Measurements from ENCODE around the gene MARVELD2.

The MARVELD2 gene

DNA sequence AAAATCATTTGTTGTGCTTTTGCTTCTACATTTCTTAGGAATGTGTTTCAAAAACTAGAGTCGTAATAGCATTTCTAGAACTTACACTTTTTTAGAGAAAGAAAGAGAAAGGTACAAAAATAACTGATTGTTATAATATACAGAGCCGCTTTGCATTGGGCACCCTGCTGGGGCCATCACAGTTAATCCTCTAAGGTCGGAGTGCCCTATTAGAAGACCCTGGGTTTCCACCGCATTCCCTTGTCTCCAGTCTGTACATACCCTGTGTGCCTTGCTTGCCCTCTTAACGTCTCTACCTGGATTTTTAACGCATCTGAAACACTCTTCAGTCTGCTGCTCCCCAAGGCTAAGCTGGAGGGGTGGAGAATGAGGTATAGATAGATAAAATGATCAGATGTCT is 1.3 kb downstream of the MARVELD2 start:
- WGBS (ENCODE audit: extremely low coverage, insufficient coverage, low lambda C conversion rate), result no CpG with 5 or more reads among the region's 6 CpGs
- no peak overlapping the region for H4K8ac ChIP-seq (ENCODE audit: low read depth, low read length)
- no peak overlapping the region for H2BK120ac ChIP-seq (ENCODE audit: low read depth, low read length)
- no peak overlapping the region for H2AK5ac ChIP-seq (ENCODE audit: low read length)
- H2BK5ac ChIP-seq (ENCODE audit: low read length), result no peak overlapping the region
- peak overlapping the region; percentile 13 for H3K4me2 ChIP-seq (ENCODE audit: low read length)
- H3K36me3 ChIP-seq (ENCODE audit: control insufficient read depth, insufficient read depth, low read length), result peaks cover 6% of the 10 kb centered on the region
- H3K9ac ChIP-seq (ENCODE audit: low read length), result peak overlapping the region; percentile 23
- H3K79me1 ChIP-seq (ENCODE audit: low read length), result peaks cover 1% of the 10 kb centered on the region
- peaks cover 3% of the 10 kb centered on the region for H3K79me2 ChIP-seq (ENCODE audit: control insufficient read depth, insufficient read depth, low read length)
- no peak overlapping the region for H3K18ac ChIP-seq (ENCODE audit: low read length)
- H3K4ac ChIP-seq (ENCODE audit: low read depth, low read length), result no peak overlapping the region
- H3K23ac ChIP-seq (ENCODE audit: low read length), result no peak overlapping the region
- no peak overlapping the region for H3K56ac ChIP-seq (ENCODE audit: low read length)
- peak; percentile 44 for DNase-seq
- no peaks in the 10 kb centered on the region for H3K27me3 ChIP-seq (ENCODE audit: insufficient read depth, low read length, poor library complexity)
- no peak overlapping the region for H2BK15ac ChIP-seq (replicated peaks; ENCODE audit: low read depth)
- no peak overlapping the region for H3K4me3 ChIP-seq (ENCODE audit: low read length)
- no peak overlapping the region for H4K5ac ChIP-seq (ENCODE audit: low read length)
- H3K27ac ChIP-seq (ENCODE audit: low read depth, low read length), result no peak overlapping the region
- peaks cover 2% of the 10 kb centered on the region for H3K4me1 ChIP-seq (ENCODE audit: control insufficient read depth, low read depth, low read length)

DNA sequence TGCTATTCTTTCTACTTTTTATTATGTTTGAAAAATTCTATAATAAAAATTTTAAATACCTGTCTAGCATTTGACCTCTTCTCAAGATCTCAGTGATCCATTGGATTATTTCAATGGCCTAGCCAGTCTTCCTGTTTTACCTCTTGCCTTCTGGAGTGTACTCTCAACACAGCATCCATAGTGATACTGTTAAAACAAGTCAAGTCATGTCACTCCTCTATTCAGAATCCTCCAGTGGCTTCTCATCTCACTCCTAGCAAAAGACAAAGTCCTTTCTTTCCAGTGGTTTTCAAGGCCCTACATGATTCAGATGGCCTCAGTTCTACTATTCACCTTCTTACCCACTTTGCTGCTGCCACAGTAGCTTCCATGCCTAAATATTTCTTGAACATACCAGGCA is 1.8 kb downstream of the MARVELD2 start:
- no peak for DNase-seq
- no peak overlapping the region for H2BK5ac ChIP-seq (ENCODE audit: low read length)
- H3K18ac ChIP-seq (ENCODE audit: low read length), result no peak overlapping the region
- no peak overlapping the region for H2BK120ac ChIP-seq (ENCODE audit: low read depth, low read length)
- H3K4me3 ChIP-seq (ENCODE audit: low read length), result no peak overlapping the region
- H3K79me2 ChIP-seq (ENCODE audit: control insufficient read depth, insufficient read depth, low read length), result peaks cover 3% of the 10 kb centered on the region
- H3K79me1 ChIP-seq (ENCODE audit: low read length), result peaks cover 1% of the 10 kb centered on the region
- H4K8ac ChIP-seq (ENCODE audit: low read depth, low read length), result no peak overlapping the region
- no peak overlapping the region for H2AK5ac ChIP-seq (ENCODE audit: low read length)
- H4K5ac ChIP-seq (ENCODE audit: low read length), result no peak overlapping the region
- no peak overlapping the region for H3K9ac ChIP-seq (ENCODE audit: low read length)
- H3K4me1 ChIP-seq (ENCODE audit: control insufficient read depth, low read depth, low read length), result peaks cover 2% of the 10 kb centered on the region
- peak overlapping the region; percentile 81 for H3K23ac ChIP-seq (ENCODE audit: low read length)
- H3K4me2 ChIP-seq (ENCODE audit: low read length), result no peak overlapping the region
- no peaks in the 10 kb centered on the region for H3K27me3 ChIP-seq (ENCODE audit: insufficient read depth, low read length, poor library complexity)
- peak overlapping the region; percentile 47 for H3K56ac ChIP-seq (ENCODE audit: low read length)
- no peak overlapping the region for H2BK15ac ChIP-seq (replicated peaks; ENCODE audit: low read depth)
- H3K36me3 ChIP-seq (ENCODE audit: control insufficient read depth, insufficient read depth, low read length), result peaks cover 4% of the 10 kb centered on the region
- no peak overlapping the region for H3K4ac ChIP-seq (ENCODE audit: low read depth, low read length)
- no peak overlapping the region for H3K27ac ChIP-seq (ENCODE audit: low read depth, low read length)

DNA sequence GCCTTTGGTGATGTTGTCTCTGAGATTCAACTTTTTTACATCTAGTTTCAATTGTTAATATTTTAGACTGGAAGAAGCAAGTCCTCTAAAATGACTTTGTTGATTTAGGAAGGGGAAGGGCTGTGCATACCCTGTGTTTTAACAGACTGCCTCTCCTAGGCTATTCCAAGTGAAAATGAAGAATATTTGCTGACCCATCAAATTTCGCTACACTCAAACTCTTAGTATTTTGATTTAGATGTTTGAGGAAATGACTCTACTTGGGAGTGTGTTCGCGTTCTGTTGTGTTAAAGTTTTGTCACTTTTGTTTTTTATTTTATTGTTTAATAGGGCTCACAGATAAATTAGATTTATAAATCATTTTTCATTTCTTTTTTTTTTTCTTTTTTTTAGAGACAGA is 3.6 kb downstream of the MARVELD2 start:
- Histone ChIP-seq H3K9ac (ENCODE audit: low read length) (no peak overlapping the region), H3K56ac (ENCODE audit: low read length) (no peak overlapping the region), H3K79me1 (ENCODE audit: low read length) (peaks cover 1% of the 10 kb centered on the region), H2BK120ac (ENCODE audit: low read depth, low read length) (no peak overlapping the region), H4K5ac (ENCODE audit: low read length) (no peak overlapping the region), H3K4me3 (ENCODE audit: low read length) (no peak overlapping the region), H3K18ac (ENCODE audit: low read length) (no peak overlapping the region), H2AK5ac (ENCODE audit: low read length) (no peak overlapping the region), H3K79me2 (ENCODE audit: control insufficient read depth, insufficient read depth, low read length) (peaks cover 3% of the 10 kb centered on the region), H2BK15ac (replicated peaks; ENCODE audit: low read depth) (no peak overlapping the region), H3K4me2 (ENCODE audit: low read length) (no peak overlapping the region), H3K27ac (ENCODE audit: low read depth, low read length) (no peak overlapping the region), H3K27me3 (ENCODE audit: insufficient read depth, low read length, poor library complexity) (no peaks in the 10 kb centered on the region), H4K8ac (ENCODE audit: low read depth, low read length) (no peak overlapping the region), H3K4ac (ENCODE audit: low read depth, low read length) (no peak overlapping the region), H3K4me1 (ENCODE audit: control insufficient read depth, low read depth, low read length) (peaks cover 2% of the 10 kb centered on the region), H2BK5ac (ENCODE audit: low read length) (no peak overlapping the region), H3K36me3 (ENCODE audit: control insufficient read depth, insufficient read depth, low read length) (peaks cover 4% of the 10 kb centered on the region), H3K23ac (ENCODE audit: low read length) (no peak overlapping the region)
- DNase-seq, result no peak
- no CpG with 5 or more reads among the region's 3 CpGs for WGBS (ENCODE audit: extremely low coverage, insufficient coverage, low lambda C conversion rate)

DNA sequence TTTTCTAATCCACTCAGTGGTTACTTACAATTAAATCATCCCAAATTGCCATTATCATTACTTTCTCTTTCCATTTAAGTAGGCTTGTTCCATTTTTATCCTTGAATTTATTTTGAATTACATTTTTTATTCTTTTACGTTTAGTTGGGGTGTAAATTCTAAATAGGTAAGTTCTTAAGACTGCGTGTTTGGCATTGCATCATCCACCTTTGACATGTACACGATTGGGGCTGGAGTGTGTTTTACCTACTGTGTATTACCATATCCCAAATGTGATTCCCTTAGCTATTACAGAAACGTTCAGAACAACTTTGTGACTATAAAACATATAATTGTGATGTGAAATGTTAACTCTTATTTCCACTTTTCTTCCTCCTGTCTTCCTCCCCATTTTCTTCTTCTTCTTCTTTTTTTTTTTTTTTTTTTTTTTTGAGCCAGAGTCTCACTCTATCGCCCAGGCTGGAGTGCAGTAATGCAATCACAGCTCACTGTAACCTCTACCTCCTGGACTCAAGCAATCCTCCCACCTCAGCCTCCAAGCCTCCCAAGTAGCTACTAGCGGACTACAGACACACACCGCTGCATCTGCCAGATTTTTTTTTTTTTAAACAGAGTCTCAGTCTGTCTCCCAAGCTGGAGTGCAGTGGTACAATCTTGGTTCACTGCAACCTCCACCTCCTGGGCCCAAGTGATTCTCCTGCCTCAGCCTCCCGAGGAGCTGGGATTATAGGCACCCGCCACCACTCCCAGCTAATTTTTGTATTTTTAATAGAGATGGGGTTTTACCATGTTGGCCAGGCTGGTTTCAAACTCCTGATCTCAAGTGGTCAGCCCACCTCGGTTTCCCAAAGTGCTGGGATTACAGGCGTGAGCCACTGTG is 16.7 kb downstream of the MARVELD2 start:
- Histone ChIP-seq H3K56ac (ENCODE audit: low read length) (no peak overlapping the region), H3K27me3 (ENCODE audit: insufficient read depth, low read length, poor library complexity) (no peaks in the 10 kb centered on the region), H3K79me2 (ENCODE audit: control insufficient read depth, insufficient read depth, low read length) (no peaks in the 10 kb centered on the region), H4K8ac (ENCODE audit: low read depth, low read length) (no peak overlapping the region), H2BK120ac (ENCODE audit: low read depth, low read length) (no peak overlapping the region), H3K4me3 (ENCODE audit: low read length) (no peak overlapping the region), H3K36me3 (ENCODE audit: control insufficient read depth, insufficient read depth, low read length) (no peaks in the 10 kb centered on the region), H3K4ac (ENCODE audit: low read depth, low read length) (no peak overlapping the region), H2BK15ac (replicated peaks; ENCODE audit: low read depth) (no peak overlapping the region), H3K79me1 (ENCODE audit: low read length) (peaks cover 1% of the 10 kb centered on the region), H3K27ac (ENCODE audit: low read depth, low read length) (no peak overlapping the region), H3K4me1 (ENCODE audit: control insufficient read depth, low read depth, low read length) (no peaks in the 10 kb centered on the region), H3K18ac (ENCODE audit: low read length) (no peak overlapping the region), H3K9ac (ENCODE audit: low read length) (no peak overlapping the region), H2AK5ac (ENCODE audit: low read length) (no peak overlapping the region), H4K5ac (ENCODE audit: low read length) (no peak overlapping the region), H3K23ac (ENCODE audit: low read length) (no peak overlapping the region), H3K4me2 (ENCODE audit: low read length) (no peak overlapping the region), H2BK5ac (ENCODE audit: low read length) (no peak overlapping the region)
- DNase-seq, result no peak
- no CpG with 5 or more reads among the region's 11 CpGs for WGBS (ENCODE audit: extremely low coverage, insufficient coverage, low lambda C conversion rate)

DNA sequence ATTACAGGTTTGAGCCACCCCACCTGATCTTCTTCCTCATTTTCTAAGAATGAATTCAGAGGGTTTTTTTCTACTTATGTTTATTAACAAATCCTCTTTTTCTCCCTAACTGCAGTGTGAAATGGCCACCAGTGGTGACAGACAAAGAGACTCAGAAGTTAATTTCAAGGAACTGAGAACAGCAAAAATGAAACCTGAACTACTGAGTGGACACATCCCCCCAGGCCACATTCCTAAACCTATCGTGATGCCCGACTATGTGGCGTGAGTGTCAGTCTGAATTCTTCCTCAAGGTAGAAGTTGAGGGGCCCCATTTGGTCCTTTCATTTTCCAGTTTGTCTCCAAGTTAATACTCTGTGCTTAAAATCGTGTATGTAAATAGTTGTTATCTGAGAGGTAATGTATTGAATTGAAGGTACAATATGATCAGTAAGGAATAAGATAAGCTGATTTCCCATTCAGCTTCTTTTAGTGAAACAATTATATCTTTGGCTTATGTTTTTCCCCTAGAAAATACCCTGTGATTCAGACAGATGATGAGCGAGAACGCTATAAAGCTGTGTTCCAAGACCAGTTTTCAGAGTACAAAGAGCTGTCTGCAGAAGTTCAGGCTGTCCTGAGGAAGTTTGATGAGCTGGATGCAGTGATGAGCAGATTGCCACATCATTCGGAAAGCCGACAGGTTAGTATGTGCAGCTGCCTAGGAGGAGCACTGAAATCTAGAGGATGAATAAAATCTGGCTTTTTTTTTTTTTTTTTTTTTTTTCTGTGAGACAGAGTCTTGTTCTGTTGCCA is 17.7 kb downstream of the MARVELD2 start:
- DNase-seq, result no peak
- no CpG with 5 or more reads among the region's 8 CpGs for WGBS (ENCODE audit: extremely low coverage, insufficient coverage, low lambda C conversion rate)

More for the DNA sequence above, 17.7 kb downstream of the MARVELD2 start:
- H4K8ac ChIP-seq (ENCODE audit: low read depth, low read length), result no peak overlapping the region
- no peak overlapping the region for H3K4ac ChIP-seq (ENCODE audit: low read depth, low read length)
- no peak overlapping the region for H2AK5ac ChIP-seq (ENCODE audit: low read length)
- no peaks in the 10 kb centered on the region for H3K79me2 ChIP-seq (ENCODE audit: control insufficient read depth, insufficient read depth, low read length)
- no peak overlapping the region for H3K23ac ChIP-seq (ENCODE audit: low read length)
- H3K79me1 ChIP-seq (ENCODE audit: low read length), result peaks cover 1% of the 10 kb centered on the region
- H3K27me3 ChIP-seq (ENCODE audit: insufficient read depth, low read length, poor library complexity), result no peaks in the 10 kb centered on the region
- H3K4me2 ChIP-seq (ENCODE audit: low read length), result no peak overlapping the region
- no peaks in the 10 kb centered on the region for H3K4me1 ChIP-seq (ENCODE audit: control insufficient read depth, low read depth, low read length)
- no peak overlapping the region for H3K9ac ChIP-seq (ENCODE audit: low read length)
- no peaks in the 10 kb centered on the region for H3K36me3 ChIP-seq (ENCODE audit: control insufficient read depth, insufficient read depth, low read length)
- no peak overlapping the region for H3K27ac ChIP-seq (ENCODE audit: low read depth, low read length)
- no peak overlapping the region for H2BK5ac ChIP-seq (ENCODE audit: low read length)
- no peak overlapping the region for H3K18ac ChIP-seq (ENCODE audit: low read length)
- no peak overlapping the region for H2BK120ac ChIP-seq (ENCODE audit: low read depth, low read length)
- no peak overlapping the region for H4K5ac ChIP-seq (ENCODE audit: low read length)
- no peak overlapping the region for H3K56ac ChIP-seq (ENCODE audit: low read length)
- no peak overlapping the region for H3K4me3 ChIP-seq (ENCODE audit: low read length)
- H2BK15ac ChIP-seq (replicated peaks; ENCODE audit: low read depth), result no peak overlapping the region
